ENCODE results near the gene MIP. TPM values are rescaled to one million over a fixed set of nuclear protein-coding genes. Genes with fewer than 3 reads are reported as not detected.
A peak's percentile ranks its signal among the peaks of the same experiment; 100 is the strongest.

The MIP gene
- total and polyA plus RNA-seq, 10 of the 15 experiments (the other 5 are each of a cell fraction or from before 2014, with no cell fraction given), result 0.04 to 0.18 (median 0.11) TPM; not detected in 3

DNA sequence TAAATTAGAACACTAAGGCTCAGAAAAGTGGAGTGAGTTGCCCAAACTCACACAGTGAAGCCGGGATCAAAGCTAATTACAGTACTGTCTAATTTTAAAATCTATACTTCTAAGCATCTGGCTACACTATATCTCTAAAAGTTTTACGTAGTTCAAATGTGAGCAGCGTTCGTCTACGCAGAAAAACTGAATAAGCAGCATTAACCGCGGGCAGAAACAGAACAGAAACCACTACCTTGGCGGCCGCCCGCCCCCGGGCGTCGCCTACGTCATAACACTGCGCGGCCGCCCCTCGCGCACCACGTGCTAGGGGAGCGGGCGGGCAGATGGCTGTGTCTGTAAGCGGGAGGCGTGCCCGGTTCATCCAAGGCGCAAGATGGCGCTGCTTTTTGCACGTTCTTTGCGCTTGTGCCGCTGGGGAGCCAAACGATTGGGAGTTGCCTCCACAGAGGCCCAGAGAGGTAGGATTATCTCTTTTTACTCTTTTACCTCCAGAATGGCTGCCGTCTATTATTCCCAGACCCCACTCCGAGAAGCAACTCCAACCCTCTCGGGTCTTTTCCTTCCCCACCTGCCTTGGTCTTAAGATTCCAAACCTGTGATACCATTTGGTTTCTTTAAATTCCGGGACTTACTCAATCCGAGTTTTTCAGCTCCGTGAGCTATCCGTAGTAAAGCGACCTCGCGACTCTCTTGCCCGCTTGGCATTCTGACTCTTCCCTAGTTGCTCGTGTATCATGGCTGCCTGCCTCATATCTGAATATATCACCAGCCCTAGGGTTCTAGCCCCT, 14.0 kb upstream of the MIP start, which contains the start of gene SPRYD4 (continued):
- no peak for TF ChIP-seq PRDM15 (CRISPR knock-in tag; IDR thresholded peaks at IDR 0.05)
- TF ChIP-seq RELA (IDR thresholded peaks at IDR 0.05; ENCODE audit: borderline replicate concordance, partially characterized antibody), result peak; percentile 72
- no peak for TF ChIP-seq ZNF274 (IDR thresholded peaks at IDR 0.05; ENCODE audit: insufficient read depth, insufficient read length)
- TF ChIP-seq DPF2 (IDR thresholded peaks at IDR 0.05), result peak; percentile 60
- TF ChIP-seq EGR1 (IDR thresholded peaks at IDR 0.05; ENCODE audit: borderline replicate concordance in 1 of 2, low read depth in 2 of 2, low read length in 2 of 2), result peak; percentile 54 to 97
- TF ChIP-seq PKNOX1 (IDR thresholded peaks at IDR 0.05), result no peak
- TF ChIP-seq, protein P1, sequence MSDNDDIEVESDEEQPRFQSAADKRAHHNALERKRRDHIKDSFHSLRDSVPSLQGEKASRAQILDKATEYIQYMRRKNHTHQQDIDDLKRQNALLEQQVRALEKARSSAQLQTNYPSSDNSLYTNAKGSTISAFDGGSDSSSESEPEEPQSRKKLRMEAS (IDR thresholded peaks at IDR 0.05; ENCODE audit: low read depth, low read length), result peak; percentile 99
- peak; percentile 47 for TF ChIP-seq SMAD1 (IDR thresholded peaks at IDR 0.05; ENCODE audit: low read depth, partially characterized antibody)
- peak; percentile 87 to 93 for TF ChIP-seq BHLHE40 (IDR thresholded peaks at IDR 0.05; ENCODE audit: borderline replicate concordance in 1 of 2, low read depth in 2 of 2, low read length in 1 of 2)

Measured in GM12878 (cell line).